ENCODE measurements around the gene TRAF3. TPM values are rescaled to one million over a fixed set of nuclear protein-coding genes. Genes with fewer than 3 reads are reported as not detected.

TRAF3 gene
- total RNA-seq, 6 experiments from 2014 or later: 19.9 to 28.8 (median 22.6) TPM

GRCh38 chr14:102805941-102806340, 28.7 kb downstream of the TRAF3 start:
- Mint-ChIP-seq H3K4me1 (ENCODE audit: low read depth) (peaks cover 26% of the 10 kb centered on the region), H3K4me3 (no peak overlapping the region), H3K27ac (no peak overlapping the region), H3K27me3 (ENCODE audit: insufficient read depth) (no peaks in the 10 kb centered on the region; the same call in 1 of the 2 replicates), H3K36me3 (ENCODE audit: low read depth) (no peaks in the 10 kb centered on the region), H3K9me3 (no peaks in the 10 kb centered on the region)
- peak; percentile 45 for TF ChIP-seq CTCF (IDR thresholded peaks at IDR 0.05)
- DNase-seq: no peak

GRCh38 chr14:102806447-102806846, 29.2 kb downstream of the TRAF3 start:
- TF ChIP-seq CTCF (IDR thresholded peaks at IDR 0.05): no peak
- Mint-ChIP-seq H3K4me3 (no peak overlapping the region), H3K4me1 (ENCODE audit: low read depth) (peaks cover 26% of the 10 kb centered on the region), H3K27me3 (ENCODE audit: insufficient read depth) (no peaks in the 10 kb centered on the region; the same call in 1 of the 2 replicates), H3K9me3 (no peaks in the 10 kb centered on the region), H3K27ac (no peak overlapping the region), H3K36me3 (ENCODE audit: low read depth) (no peaks in the 10 kb centered on the region)
- no peak for DNase-seq

- no peaks in the 10 kb centered on the region; the same call in 1 of the 2 replicates for H3K27me3 Mint-ChIP-seq (ENCODE audit: insufficient read depth)
- H3K27ac Mint-ChIP-seq: no peak overlapping the region
- no peak for TF ChIP-seq CTCF (IDR thresholded peaks at IDR 0.05)
- DNase-seq: no peak
- no peaks in the 10 kb centered on the region for H3K9me3 Mint-ChIP-seq
- no peak overlapping the region for H3K4me3 Mint-ChIP-seq
- peaks cover 29% of the 10 kb centered on the region for H3K4me1 Mint-ChIP-seq (ENCODE audit: low read depth)
- H3K36me3 Mint-ChIP-seq (ENCODE audit: low read depth): no peaks in the 10 kb centered on the region
Measured at GRCh38 chr14:102807013-102807406, 29.8 kb downstream of the TRAF3 start.

- no peaks in the 10 kb centered on the region; the same call in 1 of the 2 replicates for H3K27me3 Mint-ChIP-seq (ENCODE audit: insufficient read depth)
- DNase-seq: no peak
Measured at GRCh38 chr14:102809870-102810269, 32.6 kb downstream of the TRAF3 start.

GRCh38 chr14:102810523-102810922, 33.3 kb downstream of the TRAF3 start:
- Mint-ChIP-seq H3K27ac (no peak overlapping the region), H3K36me3 (ENCODE audit: low read depth) (no peaks in the 10 kb centered on the region), H3K4me1 (ENCODE audit: low read depth) (peaks cover 26% of the 10 kb centered on the region), H3K27me3 (ENCODE audit: insufficient read depth) (no peaks in the 10 kb centered on the region), H3K4me3 (no peak overlapping the region), H3K9me3 (no peaks in the 10 kb centered on the region)
- no peak for TF ChIP-seq CTCF (IDR thresholded peaks at IDR 0.05)
- no peak for DNase-seq

More at GRCh38 chr14:102809870-102810269, 32.6 kb downstream of the TRAF3 start:
- TF ChIP-seq CTCF (IDR thresholded peaks at IDR 0.05): no peak
- no peaks in the 10 kb centered on the region for H3K9me3 Mint-ChIP-seq
- no peak overlapping the region for H3K27ac Mint-ChIP-seq
- no peak overlapping the region for H3K4me3 Mint-ChIP-seq
- no peaks in the 10 kb centered on the region for H3K36me3 Mint-ChIP-seq (ENCODE audit: low read depth)
- H3K4me1 Mint-ChIP-seq (ENCODE audit: low read depth): peaks cover 32% of the 10 kb centered on the region
